ENCODE results near the gene TMEM117. TPM values are rescaled to one million over a fixed set of nuclear protein-coding genes. Genes with fewer than 3 reads are reported as not detected.

The TMEM117 gene
- total and polyA plus RNA-seq, 8 donors: 1.9 to 52.5 (median 8.0) TPM

GRCh38 chr12:44397631-44398030 is 561.8 kb downstream of the TMEM117 start:
- peak in 1 of 2 donors; percentile 24 for DNase-seq
- no peaks in the 10 kb centered on the region for H3K27me3 ChIP-seq
- no peaks in the 10 kb centered on the region for H3K36me3 ChIP-seq
- H3K9me3 ChIP-seq: no peaks in the 10 kb centered on the region
- TF ChIP-seq EP300 (IDR thresholded peaks at IDR 0.05): no peak
- no peak for TF ChIP-seq POLR2AphosphoS5 (IDR thresholded peaks at IDR 0.05)
- no peak for TF ChIP-seq CTCF (IDR thresholded peaks at IDR 0.05)
- TF ChIP-seq POLR2A (IDR thresholded peaks at IDR 0.05): no peak
- intact Hi-C loops (cut with DNase I; ENCODE audit: low total_unique reads): no loop called here
- H3K27ac ChIP-seq: no peak overlapping the region
- WGBS, 5 donors: 39 to 65% (median 54%) methylated on average over 3 of the region's 3 CpGs
- no peaks in the 10 kb centered on the region for H3K4me1 ChIP-seq
- no peak overlapping the region for H3K4me3 ChIP-seq

- H3K9me3 ChIP-seq: no peaks in the 10 kb centered on the region
- TF ChIP-seq POLR2AphosphoS5 (IDR thresholded peaks at IDR 0.05) (no peak), CTCF (IDR thresholded peaks at IDR 0.05) (no peak), EP300 (IDR thresholded peaks at IDR 0.05) (no peak), POLR2A (IDR thresholded peaks at IDR 0.05) (no peak)
- H3K27me3 ChIP-seq: no peaks in the 10 kb centered on the region
- H3K27ac ChIP-seq: no peak overlapping the region
- intact Hi-C loops (cut with DNase I; ENCODE audit: low total_unique reads): no loop called here
- 36 to 49% (median 43%) methylated on average over 2 of the region's 2 CpGs for WGBS, 5 donors
- no peaks in the 10 kb centered on the region for H3K36me3 ChIP-seq
- no peaks in the 10 kb centered on the region for H3K4me1 ChIP-seq
- H3K4me3 ChIP-seq: no peak overlapping the region
- DNase-seq: no peak
Measured at GRCh38 chr12:44403185-44403584, 567.3 kb downstream of the TMEM117 start.

GRCh38 chr12:44405297-44405696 is 569.4 kb downstream of the TMEM117 start:
- no peak overlapping the region for H3K27ac ChIP-seq
- H3K9me3 ChIP-seq: no peaks in the 10 kb centered on the region
- no peak overlapping the region for H3K4me3 ChIP-seq
- H3K36me3 ChIP-seq: no peaks in the 10 kb centered on the region
- no peak for DNase-seq
- intact Hi-C loops (cut with DNase I; ENCODE audit: low total_unique reads): no loop called here
- TF ChIP-seq CTCF (IDR thresholded peaks at IDR 0.05) (no peak), EP300 (IDR thresholded peaks at IDR 0.05) (no peak), POLR2A (IDR thresholded peaks at IDR 0.05) (no peak)
- 37 to 49% (median 41%) methylated on average over 4 of the region's 4 CpGs for WGBS, 5 donors
- H3K4me1 ChIP-seq: no peaks in the 10 kb centered on the region
- no peaks in the 10 kb centered on the region for H3K27me3 ChIP-seq

- no peak for TF ChIP-seq CTCF (IDR thresholded peaks at IDR 0.05)
- TF ChIP-seq EP300 (IDR thresholded peaks at IDR 0.05): no peak
- no peak for TF ChIP-seq POLR2A (IDR thresholded peaks at IDR 0.05)
- no peak for TF ChIP-seq POLR2AphosphoS5 (IDR thresholded peaks at IDR 0.05)
- WGBS, 5 donors: 85 to 100% (median 94%) methylated on average over 1 of the region's 1 CpG
Measured at GRCh38 chr12:44422559-44422958, 586.7 kb downstream of the TMEM117 start.

More at GRCh38 chr12:44422559-44422958, 586.7 kb downstream of the TMEM117 start:
- H3K36me3 ChIP-seq: no peaks in the 10 kb centered on the region
- no peak overlapping the region for H3K27ac ChIP-seq
- DNase-seq: no peak
- no peak overlapping the region for H3K4me3 ChIP-seq
- intact Hi-C loops (cut with DNase I; ENCODE audit: low total_unique reads): no loop called here
- H3K4me1 ChIP-seq: no peaks in the 10 kb centered on the region
- H3K27me3 ChIP-seq: no peaks in the 10 kb centered on the region
- H3K9me3 ChIP-seq: no peaks in the 10 kb centered on the region

Measured in stomach (tissue), 9 donors.